Cardiac fibroblast (primary cell): ENCODE results near the gene GPC3.

ENCODE experiments used
- DNase-seq, 2 donors: peaks; one replicate each; pipeline versions ENCODE4 v3.0.0 to v3.0.0-alpha.2; 2010; ENCODE audit warnings: low read depth in 2 of 2
- H3K4me3 ChIP-seq, 2 donors: replicated peaks in 1 of 2; 1 replicate in 1 of 2; 2 replicates in 1 of 2; pipeline ENCODE4 v1.5.1; 2011; ENCODE audit warnings: low read depth in 2 of 2, low read length in 2 of 2, mild to moderate bottlenecking in 2 of 2, moderate library complexity in 1 of 2
- CTCF ChIP-seq: IDR thresholded peaks from one replicate; pipeline ENCODE4 v1.5.1; 2011; ENCODE audit warnings: low read depth, mild to moderate bottlenecking, low read length, inconsistent platforms

GPC3 gene

GRCh38 chrX:133868250-133868649 is 117.1 kb downstream of the GPC3 start:
- H3K4me3 ChIP-seq, result no peak overlapping the region
- no peak for DNase-seq
- TF ChIP-seq CTCF, result no peak

- no peak for TF ChIP-seq CTCF
- no peak for DNase-seq
- no peak overlapping the region for H3K4me3 ChIP-seq
These were observed 119.5 kb downstream of the GPC3 start for GRCh38 chrX:133865761-133866471.

GRCh38 chrX:133864236-133864635 is 121.2 kb downstream of the GPC3 start:
- DNase-seq, result no peak
- TF ChIP-seq CTCF, result no peak
- no peak overlapping the region for H3K4me3 ChIP-seq

GRCh38 chrX:133859860-133860259 is 125.5 kb downstream of the GPC3 start:
- no peak for TF ChIP-seq CTCF
- DNase-seq, result peak; percentile 20 to 76
- no peak overlapping the region for H3K4me3 ChIP-seq

GRCh38 chrX:133859336-133859735 is 126.1 kb downstream of the GPC3 start:
- no peak overlapping the region for H3K4me3 ChIP-seq
- no peak for DNase-seq
- no peak for TF ChIP-seq CTCF

GRCh38 chrX:133857640-133858269 is 127.6 kb downstream of the GPC3 start:
- no peak overlapping the region for H3K4me3 ChIP-seq
- DNase-seq, result no peak
- TF ChIP-seq CTCF, result no peak
